GM21529 (cell line): ENCODE data around the gene TFDP1.

Source experiments
- ATAC-seq: cut with Tn5 transposase; IDR thresholded peaks from one replicate; pipeline ENCODE4 v1.9.1; 2021; ENCODE audit not compliant: unreplicated experiment

Gene TFDP1

GRCh38 chr13:113596321-113597200 lies 12.0 kb downstream of the TFDP1 start:
- no peak for ATAC-seq

GRCh38 chr13:113597391-113598080 lies 13.0 kb downstream of the TFDP1 start:
- no peak for ATAC-seq

- no peak for ATAC-seq
These were observed 13.5 kb downstream of the TFDP1 start for GRCh38 chr13:113598081-113598410.

GRCh38 chr13:113598481-113598880 lies 13.9 kb downstream of the TFDP1 start:
- ATAC-seq = no peak

GRCh38 chr13:113599391-113599790 lies 14.8 kb downstream of the TFDP1 start:
- ATAC-seq = no peak

GRCh38 chr13:113601166-113602070 lies 16.9 kb downstream of the TFDP1 start:
- ATAC-seq = no peak

- no peak for ATAC-seq
These were observed 17.9 kb downstream of the TFDP1 start for GRCh38 chr13:113602291-113602988.

- ATAC-seq = no peak
These were observed 18.7 kb downstream of the TFDP1 start for GRCh38 chr13:113603116-113603710.

- no peak for ATAC-seq
These were observed 19.6 kb downstream of the TFDP1 start for GRCh38 chr13:113604186-113604585.

GRCh38 chr13:113605461-113605860 lies 20.9 kb downstream of the TFDP1 start:
- no peak for ATAC-seq

GRCh38 chr13:113605866-113606438 lies 21.4 kb downstream of the TFDP1 start:
- no peak for ATAC-seq

- no peak for ATAC-seq
These were observed 22.7 kb downstream of the TFDP1 start for GRCh38 chr13:113607056-113607888.

- no peak for ATAC-seq
These were observed 23.5 kb downstream of the TFDP1 start for GRCh38 chr13:113607889-113608635.

GRCh38 chr13:113608967-113609533 lies 24.5 kb downstream of the TFDP1 start:
- no peak for ATAC-seq

- no peak for ATAC-seq
These were observed 25.1 kb downstream of the TFDP1 start for GRCh38 chr13:113609616-113610015.

- no peak for ATAC-seq
These were observed 25.7 kb downstream of the TFDP1 start for GRCh38 chr13:113610266-113610665.

GRCh38 chr13:113611996-113612395 lies 27.4 kb downstream of the TFDP1 start:
- no peak for ATAC-seq

- ATAC-seq = no peak
These were observed 28.1 kb downstream of the TFDP1 start for GRCh38 chr13:113612607-113613006.
